Liver (tissue), 9 donors: ENCODE results near the gene ZNF282. TPM values are rescaled to one million over a fixed set of nuclear protein-coding genes. Genes with fewer than 3 reads are reported as not detected.
A peak's percentile ranks its signal among the peaks of the same experiment; 100 is the strongest.

Experiments
- DNase-seq: peaks from one replicate; pipeline ENCODE4 v3.0.0-alpha.2; 2017; ENCODE audit warnings: low spot score
- H3K27ac ChIP-seq, 2 donors: one replicate each; pipeline ENCODE4 v1.7.0; 2013; ENCODE audit warnings: inconsistent platforms in 2 of 2, low read length in 2 of 2, control low read depth in 1 of 2, low read depth in 1 of 2, mild to moderate bottlenecking in 1 of 2
- H3K27me3 ChIP-seq, 4 donors: one replicate each; pipeline versions ENCODE4 v1.6.1 to v1.7.0; 2013; ENCODE audit warnings: low read length in 3 of 4, inconsistent platforms in 1 of 4, mild to moderate bottlenecking in 1 of 4, moderate library complexity in 1 of 4; ENCODE audit not compliant: control insufficient read depth in 4 of 4, insufficient read depth in 4 of 4
- H3K36me3 ChIP-seq, 4 donors: one replicate each; pipeline versions ENCODE4 v1.6.1 to v1.7.0; 2013; ENCODE audit warnings: low read length in 3 of 4, mild to moderate bottlenecking in 3 of 4, low read depth in 1 of 4, moderate library complexity in 1 of 4; ENCODE audit not compliant: control insufficient read depth in 4 of 4, insufficient read depth in 3 of 4
- H3K4me1 ChIP-seq, 4 donors: one replicate each; pipeline versions ENCODE4 v1.6.1 to v1.7.0; 2013; ENCODE audit warnings: low read length in 3 of 4, mild to moderate bottlenecking in 3 of 4, moderate library complexity in 1 of 4; ENCODE audit not compliant: control insufficient read depth in 4 of 4, insufficient read depth in 4 of 4
- H3K4me3 ChIP-seq, 3 donors: one replicate each; pipeline versions ENCODE4 v1.6.1 to v1.7.0; 2013; ENCODE audit warnings: low read length in 3 of 3, control low read depth in 1 of 3, low read depth in 1 of 3, mild to moderate bottlenecking in 1 of 3
- H3K9ac ChIP-seq, 2 donors: one replicate each; pipeline ENCODE4 v1.7.0; 2013; ENCODE audit warnings: low read length in 2 of 2, mild to moderate bottlenecking in 2 of 2, moderate library complexity in 2 of 2, control low read depth in 1 of 2, low read depth in 1 of 2
- H3K9me3 ChIP-seq, 4 donors: one replicate each; pipeline versions ENCODE4 v1.6.1 to v1.7.0; 2013; ENCODE audit warnings: low read length in 3 of 4; ENCODE audit not compliant: control insufficient read depth in 4 of 4
- ATF3 ChIP-seq: IDR thresholded peaks from 2 replicates; pipeline ENCODE4 v1.6.1; 2016; ENCODE audit warnings: antibody characterized with exemption
- CTCF ChIP-seq: fragments of 150-350 bp; IDR thresholded peaks from 2 replicates; pipeline ENCODE4 v1.5.1; 2017; ENCODE audit warnings: improper control_type of control experiment, low read depth, low read length; ENCODE audit not compliant: missing input control
- EGR1 ChIP-seq, 2 donors: IDR thresholded peaks; 2 replicates each; pipeline ENCODE4 v1.6.1; 2016 to 2018; ENCODE audit warnings: antibody characterized with exemption in 2 of 2, low read depth in 2 of 2
- FOXA1 ChIP-seq: IDR thresholded peaks from 2 replicates; pipeline ENCODE4 v1.6.1; 2016; ENCODE audit warnings: antibody characterized with exemption
- FOXA2 ChIP-seq: IDR thresholded peaks from 2 replicates; pipeline ENCODE4 v1.6.1; 2016; ENCODE audit warnings: antibody characterized with exemption
- GABPA ChIP-seq, 2 donors: IDR thresholded peaks in 1 of 2; conservative IDR thresholded peaks in 1 of 2; 2 replicates each; pipeline ENCODE4 v1.6.1; 2016; ENCODE audit warnings: antibody characterized with exemption in 2 of 2, mild to moderate bottlenecking in 1 of 2, moderate library complexity in 1 of 2
- HNF4A ChIP-seq, 2 donors: conservative IDR thresholded peaks; 2 replicates each; pipeline ENCODE4 v1.6.1; 2016; ENCODE audit warnings: antibody characterized with exemption in 2 of 2, mild to moderate bottlenecking in 2 of 2
- JUND ChIP-seq, 2 donors: IDR thresholded peaks; 2 replicates each; pipeline ENCODE4 v1.6.1; 2016; ENCODE audit warnings: antibody characterized with exemption in 2 of 2
- MAX ChIP-seq: IDR thresholded peaks from 2 replicates; pipeline ENCODE4 v1.6.1; 2016; ENCODE audit warnings: antibody characterized with exemption
- RAD21 ChIP-seq, 2 donors: IDR thresholded peaks; 2 replicates each; pipeline ENCODE4 v1.6.1; 2016; ENCODE audit warnings: antibody characterized with exemption in 2 of 2, mild to moderate bottlenecking in 2 of 2
- REST ChIP-seq: IDR thresholded peaks from 2 replicates; pipeline ENCODE4 v1.6.1; 2016; ENCODE audit warnings: antibody characterized with exemption, mild to moderate bottlenecking
- RXRA ChIP-seq, 2 donors: IDR thresholded peaks; 2 replicates each; pipeline ENCODE4 v1.6.1; 2017 to 2018; ENCODE audit warnings: antibody characterized with exemption in 2 of 2, mild to moderate bottlenecking in 1 of 2
- SP1 ChIP-seq: IDR thresholded peaks from 2 replicates; pipeline ENCODE4 v1.6.1; 2018; ENCODE audit warnings: antibody characterized with exemption, mild to moderate bottlenecking
- TAF1 ChIP-seq: conservative IDR thresholded peaks from 2 replicates; pipeline ENCODE4 v1.6.1; 2016; ENCODE audit warnings: antibody characterized with exemption, mild to moderate bottlenecking
- YY1 ChIP-seq: IDR thresholded peaks from 2 replicates; pipeline ENCODE4 v1.6.1; 2016; ENCODE audit warnings: antibody characterized with exemption, mild to moderate bottlenecking
- ZBTB33 ChIP-seq: IDR thresholded peaks from 2 replicates; pipeline ENCODE4 v1.6.1; 2016; ENCODE audit warnings: antibody characterized with exemption
- WGBS: extraction: QIAGEN DNeasy Blood & Tissue Kit; methylation state at CpG from one replicate; pipeline ENCODE4 v1.1.7; 2013; 5-methylcytosine and 5-hydroxymethylcytosine counted together
- polyA plus RNA-seq, 2 donors: library from polyadenylated mRNA; stranded (reverse) in 1 of 2; unstranded in 1 of 2; fragments of 200-250 nt in 1 of 2; fragments of >200 nt in 1 of 2; fragmentation: Nextera tagmentation in 1 of 2; extraction: Ambion mirVana in 1 of 2; gene quantifications; one replicate each; pipeline versions ENCODE4 v1.2.1 to v1.2.3, GENCODE V29; 2013 to 2015
- total RNA-seq, 2 donors: library from RNA; depleted of rRNA; stranded (reverse); fragments of >200 nt; gene quantifications; one replicate each; pipeline ENCODE4 v1.2.3, GENCODE V29; 2014
- donor health status: healthy.
- donor health status: healthy.
- donor health status: healthy.
- donor health status: healthy.
- donor health status: healthy.

The ZNF282 gene
- total and polyA plus RNA-seq, 4 donors = 2.0 to 78.6 (median 13.1) TPM

GRCh38 chr7:149239345-149240143 is 44.2 kb downstream of the ZNF282 start, which contains the start of gene ZNF212:
Gene ZNF212, plus strand, starts transcription at chr7:149239651. Its CDS starts 128 bp downstream, at chr7:149239779.
- DNase-seq = peak; percentile 90
- peak within 1 kb of the TSS; percentile 85 to 92 for H3K9ac ChIP-seq
- H3K36me3 ChIP-seq = no peaks in the 10 kb centered on the region
- peak within 1 kb of the TSS; percentile 43 to 56 for H3K27ac ChIP-seq
- WGBS = under 1% methylated on average over 64 of the region's 64 CpGs
- peak within 1 kb of the TSS; percentile 74 to 100 (median 97) for H3K4me3 ChIP-seq
- no peaks in the 10 kb centered on the region for H3K27me3 ChIP-seq
- peak; percentile 51 for TF ChIP-seq FOXA1
- TF ChIP-seq EGR1 (IDR thresholded peaks at IDR 0.05; ENCODE audit: low read depth in 2 of 2) = peak in 1 of 2 donors; percentile 27
- TF ChIP-seq YY1 = peak; percentile 88
- TF ChIP-seq REST = no peak
- peak; percentile 46 for TF ChIP-seq MAX
- TF ChIP-seq GABPA (IDR thresholded peaks at IDR 0.05 in 1 of 2, conservative IDR thresholded peaks at IDR 0.05 in 1 of 2) = peak in 1 of 2 donors; percentile 73
- no peak for TF ChIP-seq TAF1
- TF ChIP-seq FOXA2 = no peak
- TF ChIP-seq JUND (IDR thresholded peaks at IDR 0.05) = no peak
- TF ChIP-seq HNF4A (conservative IDR thresholded peaks at IDR 0.05) = peak; percentile 37 to 45
- TF ChIP-seq CTCF = peak; percentile 83
- TF ChIP-seq RAD21 (IDR thresholded peaks at IDR 0.05) = peak; percentile 73 to 80
- peak; percentile 40 to 61 for TF ChIP-seq RXRA (IDR thresholded peaks at IDR 0.05)
- TF ChIP-seq ATF3 = no peak
- peak; percentile 36 for TF ChIP-seq SP1
- peaks cover 4 to 29% (median 21%) of the 10 kb centered on the region in 4 donors for H3K4me1 ChIP-seq
- H3K9me3 ChIP-seq = no peaks in the 10 kb centered on the region

- H3K27me3 ChIP-seq = no peaks in the 10 kb centered on the region
- no peak for DNase-seq
- no peak overlapping the region for H3K27ac ChIP-seq
- no peaks in the 10 kb centered on the region for H3K36me3 ChIP-seq
- peak overlapping the region; percentile 4 to 55 for H3K9ac ChIP-seq
- no peaks in the 10 kb centered on the region for H3K9me3 ChIP-seq
- H3K4me3 ChIP-seq = peak overlapping the region; percentile 74 to 100 (median 97)
- TF ChIP-seq RXRA (IDR thresholded peaks at IDR 0.05) (no peak), REST (no peak), ZBTB33 (no peak), EGR1 (IDR thresholded peaks at IDR 0.05; ENCODE audit: low read depth in 2 of 2) (no peak)
- H3K4me1 ChIP-seq = peaks cover 4 to 33% (median 23%) of the 10 kb centered on the region in 4 donors
- 78% methylated on average over 5 of the region's 5 CpGs for WGBS
Observed at GRCh38 chr7:149240637-149241036, 45.3 kb downstream of the ZNF282 start.
